ENCODE data around the gene PAMR1.

PAMR1 gene

GRCh38 chr11:35433588-35433987 lies 91.8 kb downstream of the PAMR1 start:
- no peak for DNase-seq (ENCODE audit: low spot score)
- H2AK5ac ChIP-seq (ENCODE audit: low read depth, low read length): no peak overlapping the region
- WGBS, 2 donors (ENCODE audit: extremely low coverage in 2 of 2, insufficient read length in 2 of 2, insufficient replicate concordance in 1 of 2): 100% methylated on average over 2 of the region's 3 CpGs; no CpG with 5 or more reads in 1 of the 2 donors
- no peak overlapping the region for H3K18ac ChIP-seq (ENCODE audit: low read length)
- H3K9ac ChIP-seq (ENCODE audit: low read depth, low read length, poor library complexity): no peak overlapping the region
- no peak overlapping the region for H3K4me3 ChIP-seq (ENCODE audit: low read length in 2 of 2)
- H2BK12ac ChIP-seq (ENCODE audit: low read length): no peak overlapping the region
- H3K9me3 ChIP-seq (replicated peaks in 1 of 2; ENCODE audit: control insufficient read depth in 2 of 2, insufficient read depth in 1 of 2, low read depth in 1 of 2, low read length in 2 of 2): no peaks in the 10 kb centered on the region
- H3K4ac ChIP-seq (ENCODE audit: low read length): no peak overlapping the region
- no peak overlapping the region for H3K23ac ChIP-seq (ENCODE audit: low read depth, low read length, poor library complexity)
- no peak overlapping the region for H3K27ac ChIP-seq (replicated peaks; ENCODE audit: low read length)
- no peak overlapping the region for H2BK5ac ChIP-seq (ENCODE audit: low read length)
- H3K4me1 ChIP-seq (ENCODE audit: control insufficient read depth in 2 of 2, insufficient read depth in 1 of 2, low read depth in 1 of 2, low read length in 2 of 2): no peaks in the 10 kb centered on the region
- H3K14ac ChIP-seq (ENCODE audit: low read length): no peak overlapping the region
- no peak overlapping the region for H4K8ac ChIP-seq (ENCODE audit: low read depth, low read length)
- H2BK15ac ChIP-seq (ENCODE audit: low read length): no peak overlapping the region
- no peak overlapping the region for H2AFZ ChIP-seq (ENCODE audit: low read length)
- H3K4me2 ChIP-seq (ENCODE audit: insufficient read depth, low read length, poor library complexity, severe bottlenecking): no peak overlapping the region
- peaks cover 0 to 31% of the 10 kb centered on the region in 2 donors for H3K36me3 ChIP-seq (replicated peaks in 1 of 2; ENCODE audit: control insufficient read depth in 2 of 2, insufficient read depth in 2 of 2, low read length in 2 of 2)
- H3K79me1 ChIP-seq (ENCODE audit: low read depth, low read length): peaks cover 2% of the 10 kb centered on the region
- no peak overlapping the region for H2BK120ac ChIP-seq (ENCODE audit: low read depth, low read length)
- H4K91ac ChIP-seq (ENCODE audit: low read depth, low read length, poor library complexity): no peak overlapping the region
- peaks cover 0 to 4% (median 2%) of the 10 kb centered on the region in 3 experiments for H3K27me3 ChIP-seq (ENCODE audit: control insufficient read depth in 3 of 3, insufficient read depth in 3 of 3, low read depth in 1 of 3, low read length in 3 of 3)

GRCh38 chr11:35432464-35432863 lies 93.0 kb downstream of the PAMR1 start:
- Histone ChIP-seq H2BK12ac (ENCODE audit: low read length) (no peak overlapping the region), H2BK15ac (ENCODE audit: low read length) (no peak overlapping the region), H4K91ac (ENCODE audit: low read depth, low read length, poor library complexity) (no peak overlapping the region), H3K9ac (ENCODE audit: low read depth, low read length, poor library complexity) (peak overlapping the region; percentile 36), H2BK120ac (ENCODE audit: low read depth, low read length) (no peak overlapping the region), H3K4me2 (ENCODE audit: insufficient read depth, low read length, poor library complexity, severe bottlenecking) (no peak overlapping the region), H2BK5ac (ENCODE audit: low read length) (no peak overlapping the region), H3K4me1 (ENCODE audit: control insufficient read depth in 2 of 2, insufficient read depth in 1 of 2, low read depth in 1 of 2, low read length in 2 of 2) (no peaks in the 10 kb centered on the region), H3K18ac (ENCODE audit: low read length) (no peak overlapping the region), H3K14ac (ENCODE audit: low read length) (no peak overlapping the region), H3K23ac (ENCODE audit: low read depth, low read length, poor library complexity) (no peak overlapping the region), H3K27me3 (ENCODE audit: control insufficient read depth in 3 of 3, insufficient read depth in 3 of 3, low read depth in 1 of 3, low read length in 3 of 3) (peaks cover 0 to 4% (median 2%) of the 10 kb centered on the region in 3 experiments), H4K8ac (ENCODE audit: low read depth, low read length) (no peak overlapping the region), H2AK5ac (ENCODE audit: low read depth, low read length) (no peak overlapping the region), H3K9me3 (replicated peaks in 1 of 2; ENCODE audit: control insufficient read depth in 2 of 2, insufficient read depth in 1 of 2, low read depth in 1 of 2, low read length in 2 of 2) (no peaks in the 10 kb centered on the region), H3K4me3 (ENCODE audit: low read length in 2 of 2) (no peak overlapping the region), H2AFZ (ENCODE audit: low read length) (no peak overlapping the region), H3K36me3 (replicated peaks in 1 of 2; ENCODE audit: control insufficient read depth in 2 of 2, insufficient read depth in 2 of 2, low read length in 2 of 2) (peaks cover 0 to 31% of the 10 kb centered on the region in 2 donors), H3K4ac (ENCODE audit: low read length) (no peak overlapping the region), H3K27ac (replicated peaks; ENCODE audit: low read length) (no peak overlapping the region), H3K79me1 (ENCODE audit: low read depth, low read length) (peaks cover 2% of the 10 kb centered on the region)
- WGBS, 2 donors (ENCODE audit: extremely low coverage in 2 of 2, insufficient read length in 2 of 2, insufficient replicate concordance in 1 of 2): no CpG with 5 or more reads among the region's 14 CpGs
- no peak for DNase-seq (ENCODE audit: low spot score)

DNA sequence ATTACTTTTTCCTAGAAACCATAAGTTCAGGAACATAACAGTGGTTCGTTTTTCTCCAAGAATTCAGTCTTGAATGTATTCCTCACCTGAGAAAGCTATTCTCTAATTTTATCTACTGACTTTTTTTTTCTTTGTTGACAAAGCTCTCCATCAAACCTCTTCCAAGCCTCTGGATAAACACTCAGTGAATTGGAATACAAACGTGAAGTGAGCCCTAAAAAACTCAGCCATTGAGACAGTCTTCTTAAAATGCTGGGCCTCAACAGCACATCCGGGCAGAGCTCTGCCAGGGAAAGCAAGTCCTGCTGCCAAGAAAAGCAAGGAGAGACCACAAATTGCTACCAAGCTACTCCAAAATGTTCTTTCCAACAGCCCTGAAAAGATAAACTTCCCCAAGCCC lies 98.3 kb downstream of the PAMR1 start:
- H3K9me3 ChIP-seq (replicated peaks in 1 of 2; ENCODE audit: control insufficient read depth in 2 of 2, insufficient read depth in 1 of 2, low read depth in 1 of 2, low read length in 2 of 2): no peaks in the 10 kb centered on the region
- no peak overlapping the region for H3K14ac ChIP-seq (ENCODE audit: low read length)
- no peak overlapping the region for H3K4me3 ChIP-seq (ENCODE audit: low read length in 2 of 2)
- no peak overlapping the region for H3K4ac ChIP-seq (ENCODE audit: low read length)
- H3K4me1 ChIP-seq (ENCODE audit: control insufficient read depth in 2 of 2, insufficient read depth in 1 of 2, low read depth in 1 of 2, low read length in 2 of 2): no peaks in the 10 kb centered on the region
- peaks cover 0 to 18% of the 10 kb centered on the region in 2 donors for H3K36me3 ChIP-seq (replicated peaks in 1 of 2; ENCODE audit: control insufficient read depth in 2 of 2, insufficient read depth in 2 of 2, low read length in 2 of 2)
- no peak overlapping the region for H3K18ac ChIP-seq (ENCODE audit: low read length)
- H4K8ac ChIP-seq (ENCODE audit: low read depth, low read length): no peak overlapping the region
- H4K91ac ChIP-seq (ENCODE audit: low read depth, low read length, poor library complexity): no peak overlapping the region
- no peak for DNase-seq (ENCODE audit: low spot score)
- no peak overlapping the region for H2AFZ ChIP-seq (ENCODE audit: low read length)
- no peak overlapping the region for H2AK5ac ChIP-seq (ENCODE audit: low read depth, low read length)
- no peak overlapping the region for H2BK5ac ChIP-seq (ENCODE audit: low read length)
- H2BK15ac ChIP-seq (ENCODE audit: low read length): no peak overlapping the region
- no CpG with 5 or more reads among the region's 3 CpGs for WGBS, 2 donors (ENCODE audit: extremely low coverage in 2 of 2, insufficient read length in 2 of 2, insufficient replicate concordance in 1 of 2)
- no peak overlapping the region for H2BK12ac ChIP-seq (ENCODE audit: low read length)
- H3K27ac ChIP-seq (replicated peaks; ENCODE audit: low read length): no peak overlapping the region
- no peak overlapping the region for H2BK120ac ChIP-seq (ENCODE audit: low read depth, low read length)
- H3K79me1 ChIP-seq (ENCODE audit: low read depth, low read length): no peaks in the 10 kb centered on the region
- H3K9ac ChIP-seq (ENCODE audit: low read depth, low read length, poor library complexity): no peak overlapping the region
- peaks cover 0 to 35% (median 0%) of the 10 kb centered on the region in 3 experiments for H3K27me3 ChIP-seq (ENCODE audit: control insufficient read depth in 3 of 3, insufficient read depth in 3 of 3, low read depth in 1 of 3, low read length in 3 of 3)
- no peak overlapping the region for H3K4me2 ChIP-seq (ENCODE audit: insufficient read depth, low read length, poor library complexity, severe bottlenecking)
- no peak overlapping the region for H3K23ac ChIP-seq (ENCODE audit: low read depth, low read length, poor library complexity)

- Histone ChIP-seq H2BK5ac (ENCODE audit: low read length) (no peak overlapping the region), H3K4me1 (ENCODE audit: control insufficient read depth in 2 of 2, insufficient read depth in 1 of 2, low read depth in 1 of 2, low read length in 2 of 2) (no peaks in the 10 kb centered on the region), H2BK120ac (ENCODE audit: low read depth, low read length) (no peak overlapping the region), H3K14ac (ENCODE audit: low read length) (no peak overlapping the region), H3K79me1 (ENCODE audit: low read depth, low read length) (no peaks in the 10 kb centered on the region), H3K4me2 (ENCODE audit: insufficient read depth, low read length, poor library complexity, severe bottlenecking) (no peak overlapping the region), H2BK15ac (ENCODE audit: low read length) (no peak overlapping the region), H4K91ac (ENCODE audit: low read depth, low read length, poor library complexity) (no peak overlapping the region), H3K27me3 (ENCODE audit: control insufficient read depth in 3 of 3, insufficient read depth in 3 of 3, low read depth in 1 of 3, low read length in 3 of 3) (peaks cover 0 to 43% (median 0%) of the 10 kb centered on the region in 3 experiments), H2AFZ (ENCODE audit: low read length) (no peak overlapping the region), H3K9me3 (replicated peaks in 1 of 2; ENCODE audit: control insufficient read depth in 2 of 2, insufficient read depth in 1 of 2, low read depth in 1 of 2, low read length in 2 of 2) (no peaks in the 10 kb centered on the region), H3K27ac (replicated peaks; ENCODE audit: low read length) (no peak overlapping the region), H3K4ac (ENCODE audit: low read length) (no peak overlapping the region), H3K18ac (ENCODE audit: low read length) (no peak overlapping the region), H3K36me3 (replicated peaks in 1 of 2; ENCODE audit: control insufficient read depth in 2 of 2, insufficient read depth in 2 of 2, low read length in 2 of 2) (peaks cover 0 to 15% of the 10 kb centered on the region in 2 donors), H3K4me3 (ENCODE audit: low read length in 2 of 2) (no peak overlapping the region), H2BK12ac (ENCODE audit: low read length) (no peak overlapping the region), H2AK5ac (ENCODE audit: low read depth, low read length) (no peak overlapping the region), H4K8ac (ENCODE audit: low read depth, low read length) (no peak overlapping the region), H3K9ac (ENCODE audit: low read depth, low read length, poor library complexity) (no peak overlapping the region), H3K23ac (ENCODE audit: low read depth, low read length, poor library complexity) (no peak overlapping the region)
- DNase-seq (ENCODE audit: low spot score): no peak
- no CpG with 5 or more reads among the region's 1 CpG for WGBS, 2 donors (ENCODE audit: extremely low coverage in 2 of 2, insufficient read length in 2 of 2, insufficient replicate concordance in 1 of 2)
Observed at GRCh38 chr11:35426351-35426750, 99.1 kb downstream of the PAMR1 start.

Data from neuronal stem cell (in vitro differentiated cells).